SK-N-SH (cell line): ENCODE results near the gene GRAMD1B. TPM values are rescaled to one million over a fixed set of nuclear protein-coding genes. Genes with fewer than 3 reads are reported as not detected.

Source experiments
- CTCF ChIA-PET: fragments of 300-600, 350-600 bp; formaldehyde crosslinking; extraction: SDS; loops from one replicate; lab custom pipeline; 2021; lab: Yijun Ruan, JAX
- POLR2A ChIA-PET: fragments of 350-600 bp; sonication (Branson Sonifier 250); formaldehyde crosslinking; extraction: SDS; loops from one replicate; lab custom pipeline; 2020; ENCODE audit warnings: antibody characterized with exemption, inconsistent platforms; lab: Yijun Ruan, JAX
- DNase-seq: peaks from one replicate; pipeline ENCODE4 v3.0.0; 2012
- H2AFZ ChIP-seq: fragments of 200-600 bp; sonication (generic); 2 replicates; pipeline ENCODE4 v1.8.1; 2016; ENCODE audit warnings: antibody characterized with exemption, mild to moderate bottlenecking, low read depth
- H3F3A ChIP-seq: fragments of 200-600 bp; sonication (generic); replicated peaks from 2 replicates; pipeline ENCODE3; 2016; ENCODE audit warnings: antibody characterized with exemption, mild to moderate bottlenecking; ENCODE audit not compliant: insufficient read depth
- H3K27ac ChIP-seq, 2 experiments: fragments of 200-500 bp in 1 of 2; fragments of 200-600 bp in 1 of 2; sonication (Bioruptor generic) in 1 of 2; sonication (generic), shearing (Covaris generic) in 1 of 2; 2 replicates each; pipeline versions ENCODE4 v1.5.1 to v1.6.1; 2014 to 2016; ENCODE audit warnings: low read depth in 2 of 2, inconsistent platforms in 1 of 2, low read length in 1 of 2, mild to moderate bottlenecking in 1 of 2, mixed read lengths in 1 of 2
- H3K27me3 ChIP-seq: fragments of 200-600 bp; sonication (generic), shearing (Covaris generic); 2 replicates; pipeline ENCODE4 v1.6.1; 2016; ENCODE audit warnings: mixed run types; ENCODE audit not compliant: insufficient read depth
- H3K36me3 ChIP-seq, 2 experiments: fragments of 200-500 bp in 1 of 2; fragments of 200-600 bp in 1 of 2; sonication (Bioruptor generic) in 1 of 2; sonication (generic) in 1 of 2; replicated peaks in 1 of 2; 2 replicates each; pipeline versions ENCODE3 to v1.5.1; 2014 to 2016; ENCODE audit warnings: low read length in 1 of 2, mild to moderate bottlenecking in 1 of 2; ENCODE audit not compliant: insufficient read depth in 2 of 2, control insufficient read depth in 1 of 2
- H3K4me1 ChIP-seq, 2 experiments: fragments of 200-500 bp in 1 of 2; fragments of 200-600 bp in 1 of 2; sonication (Bioruptor generic) in 1 of 2; sonication (generic), shearing (Covaris generic) in 1 of 2; 2 replicates each; pipeline versions ENCODE4 v1.5.1 to v1.6.1; 2014 to 2016; ENCODE audit warnings: low read depth in 1 of 2, low read length in 1 of 2, mixed run types in 1 of 2; ENCODE audit not compliant: insufficient read depth in 2 of 2, control insufficient read depth in 1 of 2
- H3K4me2 ChIP-seq: fragments of 200-600 bp; sonication (generic), shearing (Covaris generic); 2 replicates; pipeline ENCODE4 v1.6.1; 2017; ENCODE audit warnings: mixed run types
- H3K4me3 ChIP-seq, 2 experiments: fragments of 200-500 bp in 1 of 2; fragments of 200-600 bp in 1 of 2; sonication (Bioruptor generic) in 1 of 2; sonication (generic), shearing (Covaris generic) in 1 of 2; 2 replicates each; pipeline versions ENCODE4 v1.5.1 to v1.8.1; 2014 to 2016; ENCODE audit warnings: low read depth in 2 of 2, inconsistent platforms in 1 of 2, low read length in 1 of 2, mild to moderate bottlenecking in 1 of 2, mixed read lengths in 1 of 2, moderate library complexity in 1 of 2
- H3K79me2 ChIP-seq: fragments of 200-600 bp; sonication (generic); 2 replicates; pipeline ENCODE4 v1.8.1; 2017; ENCODE audit warnings: mild to moderate bottlenecking; ENCODE audit not compliant: insufficient read depth
- H3K9ac ChIP-seq: fragments of 200-600 bp; sonication (generic); 2 replicates; pipeline ENCODE4 v1.6.1; 2017; ENCODE audit warnings: mixed run types
- H3K9me2 ChIP-seq: fragments of 200-600 bp; sonication (generic); 2 replicates; pipeline ENCODE4 v1.6.1; 2017; ENCODE audit warnings: mixed run types
- H3K9me3 ChIP-seq: fragments of 200-600 bp; sonication (generic); 2 replicates; pipeline ENCODE4 v1.6.1; 2017; ENCODE audit warnings: mixed run types, mild to moderate bottlenecking, moderate library complexity
- H4K20me1 ChIP-seq: fragments of 200-600 bp; sonication (generic); 2 replicates; pipeline ENCODE4 v1.6.1; 2017; ENCODE audit warnings: mild to moderate bottlenecking, mixed run types; ENCODE audit not compliant: insufficient read depth
- CHD2 ChIP-seq: fragments of 150-350 bp; IDR thresholded peaks from 2 replicates; pipeline ENCODE4 v1.6.1; 2018; ENCODE audit warnings: low read length; ENCODE audit not compliant: partially characterized antibody
- FOXJ3 ChIP-seq: sonication (generic); formaldehyde crosslinking; IDR thresholded peaks from 2 replicates; pipeline ENCODE4 v1.5.1; 2020; ENCODE audit warnings: mild to moderate bottlenecking, missing genetic modification reagents
- FOXM1 ChIP-seq: IDR thresholded peaks from 2 replicates; pipeline ENCODE4 v1.4.0; 2012; ENCODE audit warnings: low read depth, mild to moderate bottlenecking
- GABPA ChIP-seq: IDR thresholded peaks from 2 replicates; pipeline ENCODE4 v1.4.0; 2012; ENCODE audit warnings: low read depth, mild to moderate bottlenecking
- JUND ChIP-seq: IDR thresholded peaks from 2 replicates; pipeline ENCODE4 v1.4.0; 2012
- MAX ChIP-seq: IDR thresholded peaks from 2 replicates; pipeline ENCODE4 v1.4.0; 2012; ENCODE audit warnings: low read depth
- MXI1 ChIP-seq: IDR thresholded peaks from 2 replicates; pipeline ENCODE4 v1.6.1; 2012; ENCODE audit warnings: mild to moderate bottlenecking, low read depth, low read length, improper control_type of control experiment
- NRF1 ChIP-seq: IDR thresholded peaks from 2 replicates; pipeline ENCODE4 v1.6.1; 2012; ENCODE audit warnings: low read depth, mild to moderate bottlenecking, low read length
- POLR2AphosphoS5 ChIP-seq: IDR thresholded peaks from 2 replicates; pipeline ENCODE4 v1.6.1; 2012; ENCODE audit warnings: low read depth, low read length
- RFX5 ChIP-seq: IDR thresholded peaks from 2 replicates; pipeline ENCODE4 v1.6.1; 2012; ENCODE audit warnings: mild to moderate bottlenecking, improper control_type of control experiment, low read length
- RXRA ChIP-seq: IDR thresholded peaks from 2 replicates; pipeline ENCODE4 v1.4.0; 2012; ENCODE audit warnings: low read depth, mild to moderate bottlenecking, borderline replicate concordance
- SMC3 ChIP-seq: IDR thresholded peaks from 2 replicates; pipeline ENCODE4 v1.6.1; 2012; ENCODE audit warnings: low read depth, low read length, improper control_type of control experiment
- TCF12 ChIP-seq: IDR thresholded peaks from 2 replicates; pipeline ENCODE4 v1.4.0; 2012
- TEAD4 ChIP-seq: IDR thresholded peaks from 2 replicates; pipeline ENCODE4 v1.4.0; 2012; ENCODE audit warnings: mild to moderate bottlenecking, borderline replicate concordance; ENCODE audit not compliant: insufficient read depth
- USF1 ChIP-seq: IDR thresholded peaks from 2 replicates; pipeline ENCODE4 v1.4.0; 2012; ENCODE audit warnings: low read depth, borderline replicate concordance
- YY1 ChIP-seq: IDR thresholded peaks from 2 replicates; pipeline ENCODE4 v1.4.0; 2012; ENCODE audit warnings: low read depth, mild to moderate bottlenecking
- WGBS: methylation state at CpG from one replicate; pipeline ENCODE4 v1.1.6; 2017; ENCODE audit warnings: low lambda C conversion rate; 5-methylcytosine and 5-hydroxymethylcytosine counted together
- polyA plus RNA-seq, 3 experiments: library from polyadenylated mRNA; depleted of rRNA; stranded (reverse); fragments of >200 nt; gene quantifications; 2 replicates each; pipeline ENCODE4 v1.2.3, GENCODE V29; 2012

GRAMD1B gene
- polyA plus RNA-seq, 1 of the 3 experiments (the other 2 are of a cell fraction): 14.5 TPM

- no peaks in the 10 kb centered on the region for H3K27me3 ChIP-seq
- H3K4me1 ChIP-seq: no peaks in the 10 kb centered on the region
- ChIA-PET POLR2A (no interaction called here), CTCF (interaction anchor here (0.9 to 3.0 kb wide), 6 partner anchors 9 to 384 kb away, joined by 3 to 10 read pairs (median 4); no protein-coding TSS in a partner anchor)
- peaks cover 0 to 4% of the 10 kb centered on the region in 2 experiments for H3K36me3 ChIP-seq
- H2AFZ ChIP-seq: no peak overlapping the region
- 85% methylated on average over 8 of the region's 8 CpGs for WGBS
- no peak overlapping the region for H3K9ac ChIP-seq
- H3K4me2 ChIP-seq: no peak overlapping the region
- no peaks in the 10 kb centered on the region for H3F3A ChIP-seq
- H3K79me2 ChIP-seq: no peaks in the 10 kb centered on the region
- DNase-seq: no peak
- no peak overlapping the region for H3K4me3 ChIP-seq
- H3K9me3 ChIP-seq: no peaks in the 10 kb centered on the region
- H4K20me1 ChIP-seq: no peaks in the 10 kb centered on the region
- H3K27ac ChIP-seq: no peak overlapping the region
- TF ChIP-seq JUND: no peak
- TF ChIP-seq MXI1: no peak
- no peak for TF ChIP-seq RFX5
- TF ChIP-seq CHD2: no peak
- TF ChIP-seq TEAD4: no peak
- TF ChIP-seq POLR2AphosphoS5: no peak
- no peaks in the 10 kb centered on the region for H3K9me2 ChIP-seq
These were observed 57.2 kb downstream of the GRAMD1B start for GRCh38 chr11:123487157-123487744.

GRCh38 chr11:123490527-123490926, 60.5 kb downstream of the GRAMD1B start:
- H3K36me3 ChIP-seq: no peaks in the 10 kb centered on the region
- no peak overlapping the region for H2AFZ ChIP-seq
- no peak overlapping the region for H3K4me3 ChIP-seq
- H3K27ac ChIP-seq: no peak overlapping the region
- WGBS: 100% methylated on average over 2 of the region's 2 CpGs
- POLR2A ChIA-PET: no interaction called here
- H3K4me2 ChIP-seq: no peak overlapping the region
- H3K9ac ChIP-seq: no peak overlapping the region
- no peak for TF ChIP-seq USF1
- TF ChIP-seq MAX: no peak
- no peak for TF ChIP-seq SMC3
- no peak for TF ChIP-seq YY1
- TF ChIP-seq NRF1: no peak
- TF ChIP-seq FOXM1: no peak
- no peak for TF ChIP-seq RFX5
- no peak for TF ChIP-seq FOXJ3 (CRISPR knock-in tag)
- TF ChIP-seq RXRA: no peak
- TF ChIP-seq GABPA: no peak
- TF ChIP-seq TCF12: no peak
- peaks cover 3% of the 10 kb centered on the region; the same call in 1 of the 2 replicates for H3K79me2 ChIP-seq
- no peaks in the 10 kb centered on the region for H3K9me2 ChIP-seq
- H3K9me3 ChIP-seq: no peaks in the 10 kb centered on the region
- DNase-seq: no peak
- no peaks in the 10 kb centered on the region for H4K20me1 ChIP-seq
- H3K4me1 ChIP-seq: peaks cover 0 to 9% of the 10 kb centered on the region in 2 experiments; a peak in 1 of 4 replicates
- H3F3A ChIP-seq: peaks cover 5% of the 10 kb centered on the region
- CTCF ChIA-PET: interaction anchor here (0.6 to 4.4 kb wide), 7 partner anchors 11 to 428 kb away, joined by 3 to 26 read pairs (median 3); no protein-coding TSS in a partner anchor
- no peaks in the 10 kb centered on the region for H3K27me3 ChIP-seq
